IMR-90 (cell line): ENCODE results near the gene ANXA7.

Experiments used
- CEBPB ChIP-seq: IDR thresholded peaks from 2 replicates; pipeline ENCODE4 v1.6.1; 2012; ENCODE audit warnings: low read depth, low read length, improper control_type of control experiment
- NFE2L2 ChIP-seq: fragments of 150-350 bp; IDR thresholded peaks from 2 replicates; pipeline ENCODE4 v1.6.1; 2016; ENCODE audit warnings: low read depth, mild to moderate bottlenecking, low read length
- POLR2A ChIP-seq: IDR thresholded peaks from 2 replicates; pipeline ENCODE4 v1.6.1; 2012; ENCODE audit warnings: mild to moderate bottlenecking, low read depth, low read length
- RAD21 ChIP-seq: IDR thresholded peaks from 2 replicates; pipeline ENCODE4 v1.6.1; 2012; ENCODE audit warnings: low read length, improper control_type of control experiment
- RCOR1 ChIP-seq: IDR thresholded peaks from 2 replicates; pipeline ENCODE4 v1.6.1; 2012; ENCODE audit warnings: mild to moderate bottlenecking, low read length, improper control_type of control experiment; ENCODE audit not compliant: insufficient replicate concordance
- RFX5 ChIP-seq: IDR thresholded peaks from 2 replicates; pipeline ENCODE4 v1.8.0; 2012; ENCODE audit warnings: low read depth, mild to moderate bottlenecking, low read length, moderate library complexity
- TF ChIP-seq, protein P1 (sequence below): conservative IDR thresholded peaks from 2 replicates; pipeline ENCODE4 v1.5.1; 2012; ENCODE audit warnings: mild to moderate bottlenecking, low read depth, low read length, improper control_type of control experiment
- TF ChIP-seq, protein P2 (sequence below): fragments of 150-350 bp; IDR thresholded peaks from 2 replicates; pipeline ENCODE4 v1.6.1; 2017; ENCODE audit warnings: mild to moderate bottlenecking, antibody characterized with exemption, low read length, low read depth

DNA sequence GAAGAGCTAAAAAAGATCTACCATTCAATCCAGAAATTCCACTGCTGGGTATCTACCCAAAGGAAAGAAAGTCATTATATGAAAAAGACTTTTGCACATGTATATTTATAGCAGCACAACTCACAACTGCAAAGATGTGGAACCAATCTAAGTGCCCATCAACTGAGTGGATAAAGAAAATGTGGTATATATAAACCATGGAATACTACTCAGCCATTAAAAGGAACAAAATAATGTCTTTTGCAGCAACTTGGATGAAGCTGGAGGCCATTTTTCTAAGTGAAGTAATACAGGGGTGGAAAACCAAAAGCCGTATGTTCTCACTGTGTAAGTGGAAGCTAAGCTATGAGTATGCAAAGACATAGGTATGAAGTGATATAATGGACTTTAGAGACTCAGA lies 3.0 kb downstream of the ANXA7 start:
- TF ChIP-seq, protein P1, sequence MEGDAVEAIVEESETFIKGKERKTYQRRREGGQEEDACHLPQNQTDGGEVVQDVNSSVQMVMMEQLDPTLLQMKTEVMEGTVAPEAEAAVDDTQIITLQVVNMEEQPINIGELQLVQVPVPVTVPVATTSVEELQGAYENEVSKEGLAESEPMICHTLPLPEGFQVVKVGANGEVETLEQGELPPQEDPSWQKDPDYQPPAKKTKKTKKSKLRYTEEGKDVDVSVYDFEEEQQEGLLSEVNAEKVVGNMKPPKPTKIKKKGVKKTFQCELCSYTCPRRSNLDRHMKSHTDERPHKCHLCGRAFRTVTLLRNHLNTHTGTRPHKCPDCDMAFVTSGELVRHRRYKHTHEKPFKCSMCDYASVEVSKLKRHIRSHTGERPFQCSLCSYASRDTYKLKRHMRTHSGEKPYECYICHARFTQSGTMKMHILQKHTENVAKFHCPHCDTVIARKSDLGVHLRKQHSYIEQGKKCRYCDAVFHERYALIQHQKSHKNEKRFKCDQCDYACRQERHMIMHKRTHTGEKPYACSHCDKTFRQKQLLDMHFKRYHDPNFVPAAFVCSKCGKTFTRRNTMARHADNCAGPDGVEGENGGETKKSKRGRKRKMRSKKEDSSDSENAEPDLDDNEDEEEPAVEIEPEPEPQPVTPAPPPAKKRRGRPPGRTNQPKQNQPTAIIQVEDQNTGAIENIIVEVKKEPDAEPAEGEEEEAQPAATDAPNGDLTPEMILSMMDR: no peak
- no peak for TF ChIP-seq CEBPB
- no peak for TF ChIP-seq RFX5
- TF ChIP-seq POLR2A: no peak
- no peak for TF ChIP-seq NFE2L2
- TF ChIP-seq RCOR1: no peak
- TF ChIP-seq, protein P2, sequence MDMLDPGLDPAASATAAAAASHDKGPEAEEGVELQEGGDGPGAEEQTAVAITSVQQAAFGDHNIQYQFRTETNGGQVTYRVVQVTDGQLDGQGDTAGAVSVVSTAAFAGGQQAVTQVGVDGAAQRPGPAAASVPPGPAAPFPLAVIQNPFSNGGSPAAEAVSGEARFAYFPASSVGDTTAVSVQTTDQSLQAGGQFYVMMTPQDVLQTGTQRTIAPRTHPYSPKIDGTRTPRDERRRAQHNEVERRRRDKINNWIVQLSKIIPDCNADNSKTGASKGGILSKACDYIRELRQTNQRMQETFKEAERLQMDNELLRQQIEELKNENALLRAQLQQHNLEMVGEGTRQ: no peak
- TF ChIP-seq RAD21: no peak
